Cardiac muscle cell (in vitro differentiated cells and primary cell): Measurements from ENCODE around the gene GSG1L. TPM values are rescaled to one million over a fixed set of nuclear protein-coding genes. Genes with fewer than 3 reads are reported as not detected.

Experiments used
- DNase-seq, 2 donors: peaks; one replicate each; pipeline versions ENCODE4 v3.0.0 to v3.0.0-alpha.2; 2010 to 2017; ENCODE audit warnings: low read depth in 1 of 2, low spot score in 1 of 2
- H3K27ac ChIP-seq: fragments of 200-600 bp; sonication (generic); 2 replicates; pipeline ENCODE4 v1.5.1; 2016
- H3K27me3 ChIP-seq: fragments of 200-600 bp; sonication (generic); 2 replicates; pipeline ENCODE4 v1.6.0; 2016; ENCODE audit warnings: control low read depth
- H3K36me3 ChIP-seq: fragments of 200-600 bp; sonication (generic); 2 replicates; pipeline ENCODE4 v1.5.1; 2016; ENCODE audit warnings: control low read depth
- H3K4me1 ChIP-seq: fragments of 200-600 bp; sonication (generic); 2 replicates; pipeline ENCODE4 v1.8.1; 2017; ENCODE audit warnings: low read depth, mild to moderate bottlenecking, mixed run types
- H3K4me3 ChIP-seq: fragments of 200-600 bp; sonication (generic); 2 replicates; pipeline ENCODE4 v1.5.1; 2016; ENCODE audit warnings: mild to moderate bottlenecking
- H3K9me3 ChIP-seq: fragments of 200-600 bp; sonication (generic); 2 replicates; pipeline ENCODE4 v1.5.1; 2017; ENCODE audit warnings: low read depth, mild to moderate bottlenecking, control low read depth
- CTCF ChIP-seq: IDR thresholded peaks from 2 replicates; pipeline ENCODE4 v1.5.1; 2012; ENCODE audit warnings: low read depth, mild to moderate bottlenecking, low read length
- polyA plus RNA-seq: library from polyadenylated mRNA; unstranded; fragments of >200 nt; fragmentation: Nextera tagmentation; extraction: Ambion mirVana; gene quantifications from 2 replicates; pipeline ENCODE4 v1.2.1, GENCODE V29; 2016
- total RNA-seq: library from RNA; depleted of rRNA; stranded (reverse); fragments of >200 nt; gene quantifications from 2 replicates; pipeline ENCODE4 v1.2.3, GENCODE V29; 2016

GSG1L gene
- total and polyA plus RNA-seq, 2 experiments from 2014 or later = not detected

- no peak for TF ChIP-seq CTCF
- no peak for DNase-seq
Observed at GRCh38 chr16:27827765-27828164, 235.7 kb downstream of the GSG1L start.

DNA sequence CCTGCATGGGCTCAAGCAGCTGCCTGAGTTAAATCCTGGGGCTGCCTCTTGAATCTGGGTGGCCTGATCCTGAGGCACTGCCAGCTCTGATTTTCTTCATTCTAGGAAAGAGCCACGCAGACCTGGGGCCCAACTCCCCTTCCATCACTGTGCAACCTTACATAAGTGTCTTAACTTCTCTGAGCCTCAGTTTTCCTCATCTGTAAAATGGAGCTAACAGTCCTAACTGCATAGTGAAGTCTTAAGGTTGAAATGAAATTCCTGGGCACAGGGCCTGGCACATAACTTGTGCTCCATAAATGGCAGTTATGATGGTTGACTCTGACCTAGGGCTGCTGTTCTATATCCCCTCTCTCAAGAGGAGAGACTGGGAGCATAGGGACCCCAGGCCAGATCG, 236.6 kb downstream of the GSG1L start:
- H3K36me3 ChIP-seq = no peaks in the 10 kb centered on the region
- H3K27ac ChIP-seq = no peak overlapping the region
- H3K4me1 ChIP-seq = no peaks in the 10 kb centered on the region
- no peak overlapping the region for H3K4me3 ChIP-seq
- TF ChIP-seq CTCF = no peak
- DNase-seq = no peak
- H3K9me3 ChIP-seq = no peaks in the 10 kb centered on the region
- no peaks in the 10 kb centered on the region for H3K27me3 ChIP-seq

More at GRCh38 chr16:27827765-27828164, 235.7 kb downstream of the GSG1L start:
- H3K4me1 ChIP-seq = no peaks in the 10 kb centered on the region
- H3K9me3 ChIP-seq = no peaks in the 10 kb centered on the region
- no peaks in the 10 kb centered on the region for H3K27me3 ChIP-seq
- H3K36me3 ChIP-seq = no peaks in the 10 kb centered on the region
- H3K27ac ChIP-seq = no peak overlapping the region
- no peak overlapping the region for H3K4me3 ChIP-seq

- no peaks in the 10 kb centered on the region for H3K36me3 ChIP-seq
- H3K27ac ChIP-seq = no peak overlapping the region
- no peaks in the 10 kb centered on the region for H3K9me3 ChIP-seq
- H3K4me1 ChIP-seq = no peaks in the 10 kb centered on the region
- no peak for DNase-seq
- H3K27me3 ChIP-seq = no peaks in the 10 kb centered on the region
- no peak for TF ChIP-seq CTCF
- no peak overlapping the region for H3K4me3 ChIP-seq
Observed at GRCh38 chr16:27826081-27826892, 237.2 kb downstream of the GSG1L start.

GRCh38 chr16:27824786-27825185, 238.7 kb downstream of the GSG1L start:
- H3K36me3 ChIP-seq = no peaks in the 10 kb centered on the region
- H3K4me1 ChIP-seq = no peaks in the 10 kb centered on the region
- no peaks in the 10 kb centered on the region for H3K27me3 ChIP-seq
- no peak for DNase-seq
- H3K4me3 ChIP-seq = no peak overlapping the region
- H3K27ac ChIP-seq = no peak overlapping the region
- TF ChIP-seq CTCF = no peak
- no peaks in the 10 kb centered on the region for H3K9me3 ChIP-seq

- TF ChIP-seq CTCF = no peak
- no peak for DNase-seq
Observed at GRCh38 chr16:27824006-27824405, 239.5 kb downstream of the GSG1L start.

More at GRCh38 chr16:27824006-27824405, 239.5 kb downstream of the GSG1L start:
- H3K4me1 ChIP-seq = no peaks in the 10 kb centered on the region
- no peaks in the 10 kb centered on the region for H3K36me3 ChIP-seq
- no peak overlapping the region for H3K27ac ChIP-seq
- no peaks in the 10 kb centered on the region for H3K27me3 ChIP-seq
- H3K9me3 ChIP-seq = no peaks in the 10 kb centered on the region
- H3K4me3 ChIP-seq = no peak overlapping the region
